HG02870 (cell line): Measurements from ENCODE around the gene DNAH8.

ENCODE experiments used
- ATAC-seq: cut with Tn5 transposase; IDR thresholded peaks from one replicate; pipeline ENCODE4 v1.9.1; 2021; ENCODE audit warnings: mild to moderate bottlenecking, moderate library complexity; ENCODE audit not compliant: unreplicated experiment

DNAH8 gene

GRCh38 chr6:38701551-38701950 lies 13.6 kb upstream of the DNAH8 start:
- ATAC-seq: no peak

GRCh38 chr6:38702558-38703397 lies 12.3 kb upstream of the DNAH8 start, which contains the start of gene GLO1:
GLO1 (minus strand) TSS chr6:38703145; CDS start chr6:38703054, 91 bp downstream.
- peak; percentile 98 for ATAC-seq

GRCh38 chr6:38703949-38704590 lies 11.0 kb upstream of the DNAH8 start:
- no peak for ATAC-seq

GRCh38 chr6:38705924-38706323 lies 9.2 kb upstream of the DNAH8 start:
- no peak for ATAC-seq

GRCh38 chr6:38708496-38708895 lies 6.6 kb upstream of the DNAH8 start:
- no peak for ATAC-seq

- ATAC-seq: no peak
Observed at GRCh38 chr6:38713812-38714211, 1.3 kb upstream of the DNAH8 start.

- no peak for ATAC-seq
Observed at GRCh38 chr6:38714239-38715015, 684 bp upstream of the DNAH8 start.

GRCh38 chr6:38716825-38717224 lies 1.7 kb downstream of the DNAH8 start:
- no peak for ATAC-seq

- ATAC-seq: no peak
Observed at GRCh38 chr6:38719358-38719757, 4.2 kb downstream of the DNAH8 start.

GRCh38 chr6:38720295-38720694 lies 5.2 kb downstream of the DNAH8 start:
- ATAC-seq: no peak

- no peak for ATAC-seq
Observed at GRCh38 chr6:38722038-38722437, 6.9 kb downstream of the DNAH8 start.

GRCh38 chr6:38722727-38723334 lies 7.7 kb downstream of the DNAH8 start:
- no peak for ATAC-seq

- no peak for ATAC-seq
Observed at GRCh38 chr6:38723783-38724182, 8.7 kb downstream of the DNAH8 start.

- ATAC-seq: no peak
Observed at GRCh38 chr6:38724343-38724742, 9.2 kb downstream of the DNAH8 start.

- ATAC-seq: no peak
Observed at GRCh38 chr6:38725414-38726183, 10.5 kb downstream of the DNAH8 start.

GRCh38 chr6:38728203-38728602 lies 13.1 kb downstream of the DNAH8 start:
- ATAC-seq: no peak

- no peak for ATAC-seq
Observed at GRCh38 chr6:38730140-38730862, 15.2 kb downstream of the DNAH8 start.

- no peak for ATAC-seq
Observed at GRCh38 chr6:38736951-38737350, 21.8 kb downstream of the DNAH8 start.

GRCh38 chr6:38738261-38738660 lies 23.1 kb downstream of the DNAH8 start:
- ATAC-seq: no peak

- no peak for ATAC-seq
Observed at GRCh38 chr6:38739532-38739931, 24.4 kb downstream of the DNAH8 start.
